ENCODE data around the gene OR52N5. TPM values are rescaled to one million over a fixed set of nuclear protein-coding genes. Genes with fewer than 3 reads are reported as not detected.

The OR52N5 gene
- not detected in 2 replicates for total RNA-seq
- long read RNA-seq: 0 reads

- DNase-seq (ENCODE audit: extremely low spot score, unreplicated experiment): no peak
- no peak for TF ChIP-seq CTCF (IDR thresholded peaks at IDR 0.05)
- Mint-ChIP-seq H3K9me3 (ENCODE audit: unreplicated experiment) (no peaks in the 10 kb centered on the region), H3K27ac (ENCODE audit: unreplicated experiment) (no peak within 1 kb of the TSS), H3K4me1 (ENCODE audit: unreplicated experiment) (no peaks in the 10 kb centered on the region), H3K4me3 (ENCODE audit: unreplicated experiment) (no peak within 1 kb of the TSS), H3K27me3 (ENCODE audit: unreplicated experiment) (peaks cover 7% of the 10 kb centered on the region), H3K36me3 (ENCODE audit: unreplicated experiment) (no peaks in the 10 kb centered on the region)
Observed at GRCh38 chr11:5783255-5783654, at the start of gene OR52N5. TSS of gene OR52N5 (minus strand) at chr11:5783355. CDS start at chr11:5778634, 4,721 bp downstream.

- no peak for TF ChIP-seq CTCF (IDR thresholded peaks at IDR 0.05)
- Mint-ChIP-seq H3K27ac (ENCODE audit: unreplicated experiment) (no peak overlapping the region), H3K4me3 (ENCODE audit: unreplicated experiment) (no peak overlapping the region), H3K27me3 (ENCODE audit: unreplicated experiment) (no peaks in the 10 kb centered on the region), H3K36me3 (ENCODE audit: unreplicated experiment) (no peaks in the 10 kb centered on the region), H3K4me1 (ENCODE audit: unreplicated experiment) (no peaks in the 10 kb centered on the region), H3K9me3 (ENCODE audit: unreplicated experiment) (no peaks in the 10 kb centered on the region)
- no peak for DNase-seq (ENCODE audit: extremely low spot score, unreplicated experiment)
Observed at GRCh38 chr11:5831196-5831829, 48.2 kb upstream of the OR52N5 start.

- H3K4me1 Mint-ChIP-seq (ENCODE audit: unreplicated experiment): peaks cover 7% of the 10 kb centered on the region
- H3K36me3 Mint-ChIP-seq (ENCODE audit: unreplicated experiment): no peaks in the 10 kb centered on the region
- no peak for DNase-seq (ENCODE audit: extremely low spot score, unreplicated experiment)
- no peaks in the 10 kb centered on the region for H3K9me3 Mint-ChIP-seq (ENCODE audit: unreplicated experiment)
- no peak for TF ChIP-seq CTCF (IDR thresholded peaks at IDR 0.05)
- peak overlapping the region; percentile 41 for H3K4me3 Mint-ChIP-seq (ENCODE audit: unreplicated experiment)
- H3K27me3 Mint-ChIP-seq (ENCODE audit: unreplicated experiment): peaks cover 14% of the 10 kb centered on the region
- H3K27ac Mint-ChIP-seq (ENCODE audit: unreplicated experiment): no peak overlapping the region
Observed at GRCh38 chr11:5818245-5818886, 35.2 kb upstream of the OR52N5 start.

- H3K4me1 Mint-ChIP-seq (ENCODE audit: unreplicated experiment): peaks cover 7% of the 10 kb centered on the region
- H3K36me3 Mint-ChIP-seq (ENCODE audit: unreplicated experiment): no peaks in the 10 kb centered on the region
- H3K4me3 Mint-ChIP-seq (ENCODE audit: unreplicated experiment): no peak overlapping the region
- no peaks in the 10 kb centered on the region for H3K9me3 Mint-ChIP-seq (ENCODE audit: unreplicated experiment)
- peaks cover 28% of the 10 kb centered on the region for H3K27me3 Mint-ChIP-seq (ENCODE audit: unreplicated experiment)
- DNase-seq (ENCODE audit: extremely low spot score, unreplicated experiment): no peak
- TF ChIP-seq CTCF (IDR thresholded peaks at IDR 0.05): no peak
- H3K27ac Mint-ChIP-seq (ENCODE audit: unreplicated experiment): no peak overlapping the region
Observed at GRCh38 chr11:5815534-5815933, 32.4 kb upstream of the OR52N5 start.

- H3K9me3 Mint-ChIP-seq (ENCODE audit: unreplicated experiment): no peaks in the 10 kb centered on the region
- H3K27ac Mint-ChIP-seq (ENCODE audit: unreplicated experiment): no peak overlapping the region
- TF ChIP-seq CTCF (IDR thresholded peaks at IDR 0.05): no peak
- H3K4me3 Mint-ChIP-seq (ENCODE audit: unreplicated experiment): no peak overlapping the region
- H3K36me3 Mint-ChIP-seq (ENCODE audit: unreplicated experiment): no peaks in the 10 kb centered on the region
- H3K4me1 Mint-ChIP-seq (ENCODE audit: unreplicated experiment): peaks cover 6% of the 10 kb centered on the region
- H3K27me3 Mint-ChIP-seq (ENCODE audit: unreplicated experiment): peaks cover 47% of the 10 kb centered on the region
- DNase-seq (ENCODE audit: extremely low spot score, unreplicated experiment): no peak
Observed at GRCh38 chr11:5809905-5810795, 27.0 kb upstream of the OR52N5 start.

Measured in osteocyte (in vitro differentiated cells).